Measurements from ENCODE around the gene CCM2.
"Not testable (repeated sequence)": the region's sequence is repeated elsewhere in the genome, so short reads cannot be mapped to it uniquely, and the experiment has no call there.

The CCM2 gene

DNA sequence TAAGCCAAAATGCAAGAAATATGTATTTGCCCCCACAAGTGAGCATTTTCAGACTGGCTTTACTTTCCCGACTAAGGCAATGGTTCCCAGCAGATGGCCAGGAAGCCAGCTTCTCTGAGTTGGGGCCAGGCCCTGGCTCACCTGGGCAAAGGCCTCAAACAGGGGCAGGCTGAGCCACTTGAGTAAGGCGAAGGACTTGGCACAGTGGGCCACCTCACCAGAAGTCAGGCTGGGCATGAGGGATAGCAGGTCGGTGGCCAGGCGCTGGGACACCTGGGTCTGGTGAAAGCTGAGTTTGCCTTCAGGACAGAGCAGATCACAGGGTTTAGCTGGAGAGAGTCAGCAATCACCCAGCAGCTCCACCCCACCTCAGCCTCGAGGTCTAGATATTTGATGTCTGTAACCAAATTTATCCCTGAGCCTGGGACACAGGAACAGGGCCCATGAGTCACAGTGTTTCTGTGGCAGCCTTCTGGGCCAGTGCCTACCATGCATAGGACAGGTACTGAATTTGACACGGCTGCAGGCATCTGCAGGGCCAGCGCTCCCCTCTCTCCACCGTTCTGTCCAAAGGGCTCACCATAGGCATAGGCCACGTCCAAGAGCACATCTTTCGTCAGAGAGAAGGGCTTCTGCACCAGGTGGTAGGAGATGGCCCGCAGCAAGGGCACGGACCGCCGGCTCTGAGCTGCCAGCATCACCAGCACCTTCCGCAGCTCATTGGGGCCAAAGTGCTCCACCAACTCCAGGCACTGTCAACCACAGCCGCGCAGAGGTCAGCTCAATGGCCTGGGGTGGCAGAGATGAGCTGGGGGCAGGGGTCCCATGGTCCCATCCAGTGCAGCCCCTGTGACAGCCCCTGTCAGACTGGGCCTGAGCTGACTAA is 104.2 kb downstream of the CCM2 start:
- no peak for DNase-seq

DNA sequence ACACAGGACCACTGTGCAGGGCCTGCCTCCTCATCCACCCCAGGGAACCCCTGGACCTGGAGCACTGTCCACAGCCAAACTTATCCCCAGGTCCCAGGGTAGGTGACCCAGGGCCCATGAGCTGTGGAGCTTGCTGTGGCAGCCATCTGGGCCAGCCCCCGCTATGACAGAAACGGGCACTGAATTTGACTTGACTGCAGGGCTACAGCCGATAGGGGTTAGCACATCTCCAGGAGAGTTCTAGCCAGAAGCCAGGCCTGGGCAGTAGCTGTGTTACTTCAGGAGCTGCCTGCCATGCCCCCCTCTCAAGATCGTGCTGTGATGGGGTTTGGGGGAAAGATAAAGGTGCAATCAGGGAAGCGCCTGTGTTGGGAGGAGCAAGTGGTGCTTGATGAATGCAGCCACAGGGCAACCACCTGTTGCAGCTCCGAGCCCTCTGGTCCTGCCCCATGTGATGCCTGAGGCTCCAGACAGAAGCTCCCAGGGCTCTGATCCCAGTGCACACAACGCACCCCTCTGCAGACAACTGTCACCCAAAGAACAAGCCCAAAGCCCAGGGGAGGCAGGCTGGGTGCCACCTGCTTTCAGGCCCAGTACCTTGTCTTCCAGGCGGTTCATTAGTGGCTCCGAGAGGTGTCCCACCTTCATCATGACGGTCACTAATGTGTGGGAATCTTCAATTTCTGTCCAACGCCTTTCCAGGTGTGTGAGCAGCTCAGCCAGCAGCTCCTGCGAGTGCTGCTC is 105.0 kb downstream of the CCM2 start:
- DNase-seq: no peak

DNA sequence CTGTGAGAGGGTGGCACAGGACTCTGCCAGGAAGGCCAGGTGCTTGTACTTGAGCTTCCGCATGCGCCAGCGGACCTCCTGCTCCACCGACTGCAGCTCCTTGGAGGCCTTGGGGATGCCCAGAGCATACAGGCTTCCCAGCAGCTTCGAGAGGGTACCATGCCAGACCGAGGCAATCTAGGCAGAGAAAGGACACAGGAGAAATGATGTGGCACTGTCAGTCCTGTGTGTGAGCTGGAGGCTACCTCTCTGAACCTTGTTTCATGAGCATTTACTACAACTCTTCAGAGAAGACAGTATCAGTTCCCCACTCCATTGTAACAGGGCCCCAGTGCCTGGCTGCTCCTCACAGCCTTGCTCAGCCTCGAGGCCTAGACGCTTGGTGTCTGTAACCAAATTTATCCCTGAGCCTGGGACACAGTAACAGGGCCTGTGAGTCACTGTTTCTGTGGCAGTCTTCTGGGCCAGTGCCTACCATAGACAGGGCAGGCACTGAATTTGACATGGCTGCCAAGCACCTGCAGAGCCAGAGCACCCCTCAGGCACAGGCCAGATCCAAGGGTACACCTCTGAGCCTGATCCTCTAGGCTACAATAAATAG is 105.7 kb downstream of the CCM2 start:
- no peak for DNase-seq

- no peak for DNase-seq
Measured at GRCh38 chr7:45106820-45107219, 106.8 kb downstream of the CCM2 start.

DNA sequence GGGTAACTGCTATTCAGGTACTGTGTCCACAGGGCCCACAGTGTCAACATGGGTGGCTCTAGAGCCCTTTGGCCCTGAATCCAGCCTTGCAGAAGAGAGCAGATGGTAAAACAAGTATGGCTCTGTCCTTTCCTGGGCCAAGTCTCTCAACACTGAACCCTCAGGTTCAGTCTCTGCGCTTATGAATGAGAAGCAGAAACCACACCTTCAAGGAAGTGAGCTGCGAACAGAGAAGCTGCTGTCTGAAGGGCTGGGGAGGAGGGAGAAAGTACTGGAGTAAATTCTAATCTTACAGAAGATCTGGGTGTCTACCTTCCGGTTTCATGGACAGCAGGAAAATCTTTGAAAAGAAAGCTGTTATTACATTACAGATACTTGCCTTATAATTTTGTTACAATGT is 107.4 kb downstream of the CCM2 start:
- no peak for DNase-seq

- DNase-seq: no peak
Measured at GRCh38 chr7:45108863-45109262, 108.9 kb downstream of the CCM2 start.

DNA sequence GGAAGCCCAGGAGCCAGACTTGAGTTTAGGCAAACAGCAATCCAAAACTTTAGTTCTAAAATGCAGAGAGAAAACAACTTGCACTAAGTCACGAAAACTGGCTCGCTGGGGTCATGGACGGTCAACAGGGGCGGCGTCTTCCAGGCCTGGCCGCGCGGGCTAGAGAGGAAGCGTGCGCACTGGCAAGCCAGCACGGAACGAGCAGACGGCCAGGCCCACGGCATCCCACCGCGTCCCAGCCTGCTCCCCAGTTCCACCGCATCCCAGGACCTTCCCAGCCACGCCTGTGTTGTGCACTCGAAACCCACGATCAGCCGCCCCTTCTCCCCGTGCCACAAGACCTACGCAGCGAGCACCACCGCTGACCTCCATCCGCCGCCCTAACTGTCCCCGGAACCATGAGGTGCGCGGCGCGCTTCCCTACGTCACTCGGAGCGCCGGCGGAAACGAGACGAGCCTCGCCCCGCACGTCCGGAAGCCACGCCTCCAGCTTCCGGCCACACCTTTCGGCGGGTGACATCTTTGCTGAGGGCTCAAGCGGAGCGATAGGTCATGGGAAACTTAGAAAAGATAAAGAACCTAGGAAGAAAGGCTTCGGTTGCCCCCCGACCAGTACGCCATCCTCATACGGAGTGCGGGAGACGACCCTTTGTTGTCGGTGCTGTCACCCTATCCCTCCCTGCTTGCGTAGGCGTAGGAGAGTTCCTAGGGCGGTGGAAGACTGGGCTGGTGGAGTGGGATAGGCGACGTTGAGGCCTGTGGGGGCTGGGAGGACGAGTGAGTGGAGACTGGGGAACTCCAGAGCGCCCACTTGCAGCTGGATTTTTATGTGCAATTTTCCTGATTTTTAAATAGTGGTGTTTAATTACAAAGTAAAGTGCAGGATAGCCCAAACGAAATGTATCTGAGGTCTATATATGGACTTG is 111.6 kb downstream of the CCM2 start, which contains the start of gene TBRG4:
TBRG4 (minus strand) TSS at position 400 of the 926 bp plus-strand sequence. CDS start 2,460 bp downstream, outside the sequence.
- DNase-seq: peak; percentile 69 to 97 (median 93)

GRCh38 chr7:45112648-45113047 is 112.6 kb downstream of the CCM2 start:
- no peak for DNase-seq

- not testable (repeated sequence) for DNase-seq
Measured at GRCh38 chr7:45114257-45114656, 114.3 kb downstream of the CCM2 start.

- no peak for DNase-seq
Measured at GRCh38 chr7:45114926-45115325, 114.9 kb downstream of the CCM2 start.

DNA sequence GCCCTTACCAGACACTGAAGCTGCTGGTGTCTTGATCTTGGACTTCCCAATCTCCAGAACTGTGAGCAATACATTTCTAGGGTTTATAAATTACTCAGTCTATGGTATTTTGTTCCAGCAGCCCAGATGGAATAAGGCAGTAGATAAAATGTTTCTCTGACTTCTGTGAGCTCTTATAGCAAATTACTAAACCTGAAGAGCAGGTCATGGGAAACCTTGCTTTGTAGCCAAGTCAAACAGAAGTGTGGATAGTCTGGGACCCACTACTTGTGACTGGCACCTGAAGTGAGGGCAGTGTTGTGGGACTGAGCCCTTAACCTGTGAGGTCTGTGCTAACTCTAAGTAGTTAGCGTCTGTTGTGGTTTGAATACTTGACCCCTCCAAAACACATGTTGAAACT is 116.0 kb downstream of the CCM2 start:
- DNase-seq: no peak

- DNase-seq: no peak
Measured at GRCh38 chr7:45117582-45117981, 117.6 kb downstream of the CCM2 start.

DNA sequence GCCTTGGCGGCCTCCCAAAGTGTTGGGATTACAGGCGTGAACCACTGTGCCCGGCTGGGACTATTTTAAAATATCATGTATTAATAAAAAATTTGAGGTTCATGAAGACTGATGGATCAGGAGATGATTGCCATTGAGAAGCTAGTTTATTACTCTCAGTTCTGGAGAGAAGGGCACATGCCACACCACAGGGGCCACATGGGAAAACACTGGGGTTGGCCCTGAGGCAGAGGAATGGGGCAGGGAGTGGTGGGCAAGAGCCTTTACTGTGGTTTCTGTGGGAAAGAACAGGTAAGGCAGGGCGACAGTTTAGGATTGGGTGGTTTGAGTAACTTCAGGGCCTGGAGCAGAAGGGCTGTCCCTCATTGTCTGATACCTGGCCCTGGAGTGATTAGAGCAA is 118.3 kb downstream of the CCM2 start:
- no peak for DNase-seq

DNA sequence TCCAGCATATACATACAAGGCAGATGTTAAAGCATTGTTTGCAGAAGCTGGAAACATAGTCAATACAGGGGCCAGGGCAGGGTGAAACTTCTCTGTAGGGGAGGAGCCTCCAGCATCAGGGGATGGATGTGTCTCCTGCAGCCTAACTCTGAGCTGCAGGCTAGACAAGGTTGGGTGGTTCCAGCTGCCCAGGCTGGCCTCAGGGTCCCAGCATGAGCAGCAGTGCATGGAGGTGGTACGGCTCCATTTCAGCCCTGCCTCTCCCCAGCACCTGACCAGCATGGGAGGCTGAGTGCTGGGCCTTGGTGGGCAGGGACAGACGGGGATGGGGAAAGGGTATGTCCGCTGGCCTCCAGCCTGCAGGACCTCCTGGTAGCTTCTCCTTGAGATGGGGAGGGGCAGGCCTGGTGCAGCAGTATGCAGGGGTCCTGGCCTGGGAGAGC is 118.9 kb downstream of the CCM2 start:
- no peak for DNase-seq

GRCh38 chr7:45119550-45119949 is 119.5 kb downstream of the CCM2 start:
- DNase-seq: no peak

DNA sequence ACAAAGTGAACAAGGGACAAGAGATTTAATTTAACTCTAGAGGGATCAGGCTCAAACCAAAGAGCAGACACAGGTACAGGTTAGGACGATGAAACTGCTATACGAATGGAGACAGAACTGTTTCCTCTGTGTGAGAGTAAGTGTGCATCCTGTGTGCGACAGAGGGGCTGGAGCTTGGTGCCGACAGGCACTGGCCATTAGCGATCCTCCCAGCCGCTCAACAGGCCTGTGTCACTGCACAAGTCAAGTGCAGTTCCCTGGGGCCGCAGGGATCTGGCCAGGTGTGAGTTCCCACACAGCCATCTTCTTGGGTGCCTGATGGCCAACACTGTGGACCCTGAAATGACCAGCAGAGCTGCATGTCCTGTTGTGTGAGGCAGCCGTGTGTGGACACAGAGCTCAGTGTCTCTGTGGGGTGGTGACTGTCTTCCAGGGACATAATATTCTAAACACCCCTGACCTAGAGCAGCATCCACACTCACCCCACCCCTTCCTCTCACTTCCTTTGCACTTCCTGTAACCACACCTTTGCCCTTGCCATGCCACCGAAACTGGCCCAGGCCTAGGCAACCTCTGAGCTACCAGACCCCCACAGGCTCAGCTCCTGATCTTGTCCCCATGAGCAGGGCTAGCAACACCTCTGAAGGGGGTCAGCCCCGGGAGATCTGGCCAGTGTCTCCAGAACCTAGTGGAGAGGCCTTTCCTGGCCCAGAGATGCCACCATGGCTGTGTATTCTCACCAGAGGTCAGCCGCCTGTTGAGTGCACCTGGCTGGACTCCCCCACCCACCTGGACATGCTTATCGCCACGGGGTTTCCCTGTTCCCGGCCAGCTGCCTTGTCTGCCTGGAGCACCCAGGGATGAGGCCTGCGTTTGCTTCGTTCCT is 123.2 kb downstream of the CCM2 start:
- no peak for DNase-seq

GRCh38 chr7:45123913-45124710 is 124.1 kb downstream of the CCM2 start:
- no peak for DNase-seq

- no peak for DNase-seq
Measured at GRCh38 chr7:45125193-45125904, 125.3 kb downstream of the CCM2 start.

Data from C1 segment of cervical spinal cord (tissue), 14 donors.